GM18505 (cell line): ENCODE data around the gene GABRG3.

ENCODE experiments used
- ATAC-seq: cut with Tn5 transposase; IDR thresholded peaks from one replicate; pipeline ENCODE4 v1.9.1; 2021; ENCODE audit not compliant: unreplicated experiment
- POLR2A ChIP-seq: IDR thresholded peaks from 4 replicates; pipeline ENCODE4 v1.6.1; 2011; ENCODE audit warnings: borderline replicate concordance; ENCODE audit not compliant: insufficient read depth, insufficient read length; ENCODE audit errors: extremely low read depth

The GABRG3 gene

GRCh38 chr15:27499191-27499590 lies 528.2 kb downstream of the GABRG3 start:
- no peak for ATAC-seq

GRCh38 chr15:27499719-27500118 lies 528.7 kb downstream of the GABRG3 start:
- TF ChIP-seq POLR2A: no peak
- no peak for ATAC-seq

More at GRCh38 chr15:27499191-27499590, 528.2 kb downstream of the GABRG3 start:
- no peak for TF ChIP-seq POLR2A

- no peak for TF ChIP-seq POLR2A
These were observed 529.2 kb downstream of the GABRG3 start for GRCh38 chr15:27500206-27500605.

GRCh38 chr15:27506752-27507151 lies 535.8 kb downstream of the GABRG3 start:
- TF ChIP-seq POLR2A: no peak
- ATAC-seq: no peak

More at GRCh38 chr15:27500206-27500605, 529.2 kb downstream of the GABRG3 start:
- ATAC-seq: no peak

GRCh38 chr15:27509014-27509413 lies 538.0 kb downstream of the GABRG3 start:
- no peak for ATAC-seq
- no peak for TF ChIP-seq POLR2A

- no peak for TF ChIP-seq POLR2A
- ATAC-seq: no peak
These were observed 541.5 kb downstream of the GABRG3 start for GRCh38 chr15:27512281-27513001.

- TF ChIP-seq POLR2A: no peak
- no peak for ATAC-seq
These were observed 543.5 kb downstream of the GABRG3 start for GRCh38 chr15:27514526-27514925.

- no peak for ATAC-seq
- no peak for TF ChIP-seq POLR2A
These were observed 556.6 kb downstream of the GABRG3 start for GRCh38 chr15:27527490-27528067.

GRCh38 chr15:27529399-27529798 lies 558.4 kb downstream of the GABRG3 start:
- no peak for TF ChIP-seq POLR2A
- ATAC-seq: no peak

- no peak for TF ChIP-seq POLR2A
- no peak for ATAC-seq
These were observed 560.0 kb downstream of the GABRG3 start for GRCh38 chr15:27530994-27531393.

- TF ChIP-seq POLR2A: no peak
- no peak for ATAC-seq
These were observed 561.4 kb downstream of the GABRG3 start for GRCh38 chr15:27532358-27532757.

GRCh38 chr15:27535445-27536129 lies 564.6 kb downstream of the GABRG3 start:
- TF ChIP-seq POLR2A: no peak
- no peak for ATAC-seq

GRCh38 chr15:27538325-27538724 lies 567.3 kb downstream of the GABRG3 start:
- no peak for TF ChIP-seq POLR2A
- no peak for ATAC-seq

- no peak for TF ChIP-seq POLR2A
- no peak for ATAC-seq
These were observed 570.6 kb downstream of the GABRG3 start for GRCh38 chr15:27541581-27541980.
